Hepatocyte (in vitro differentiated cells): ENCODE results near the gene CD300E.

Source experiments
- CTCF ChIP-seq: fragments of 200-600 bp; sonication (generic); IDR thresholded peaks from 2 replicates; pipeline ENCODE4 v1.5.1; 2016; ENCODE audit warnings: antibody characterized with exemption, mild to moderate bottlenecking; ENCODE audit not compliant: poor library complexity
- EZH2 ChIP-seq: fragments of 200-600 bp; sonication (generic); IDR thresholded peaks from 2 replicates; pipeline ENCODE4 v1.6.1; 2016; ENCODE audit warnings: antibody characterized with exemption, mild to moderate bottlenecking, borderline replicate concordance
- EZH2phosphoT487 ChIP-seq: fragments of 200-600 bp; sonication (generic); IDR thresholded peaks from one replicate; pipeline ENCODE4 v1.6.1; 2018; ENCODE audit warnings: antibody characterized with exemption, mild to moderate bottlenecking, low read depth, moderate library complexity; ENCODE audit not compliant: unreplicated experiment, severe bottlenecking

- TF ChIP-seq CTCF (no peak), EZH2 (no peak), EZH2phosphoT487 (no peak)
Measured at GRCh38 chr17:74623693-74624093, at the start of gene CD300E.
